GM18499 (cell line): ENCODE results near the gene KCNH2.

ENCODE experiments used
- ATAC-seq: cut with Tn5 transposase; IDR thresholded peaks from one replicate; pipeline ENCODE4 v1.9.1; 2021; ENCODE audit warnings: moderate number of reproducible peaks; ENCODE audit not compliant: insufficient read depth, unreplicated experiment

Gene KCNH2

DNA sequence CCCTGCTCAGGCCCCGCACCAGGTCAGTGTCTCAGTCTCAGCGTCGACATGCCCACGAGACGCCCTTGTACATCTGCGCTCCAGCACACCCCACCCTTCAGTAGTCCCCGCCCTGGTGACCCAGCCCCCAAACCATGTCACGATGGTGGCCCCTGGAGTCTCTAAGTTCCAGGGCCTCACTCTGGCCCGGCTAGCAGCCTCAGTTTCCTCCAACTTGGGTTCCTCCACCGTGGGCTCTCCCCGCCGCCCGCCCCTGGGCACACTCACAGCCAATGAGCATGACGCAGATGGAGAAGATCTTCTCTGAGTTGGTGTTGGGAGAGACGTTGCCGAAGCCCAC lies 27.0 kb downstream of the KCNH2 start:
- ATAC-seq = no peak

DNA sequence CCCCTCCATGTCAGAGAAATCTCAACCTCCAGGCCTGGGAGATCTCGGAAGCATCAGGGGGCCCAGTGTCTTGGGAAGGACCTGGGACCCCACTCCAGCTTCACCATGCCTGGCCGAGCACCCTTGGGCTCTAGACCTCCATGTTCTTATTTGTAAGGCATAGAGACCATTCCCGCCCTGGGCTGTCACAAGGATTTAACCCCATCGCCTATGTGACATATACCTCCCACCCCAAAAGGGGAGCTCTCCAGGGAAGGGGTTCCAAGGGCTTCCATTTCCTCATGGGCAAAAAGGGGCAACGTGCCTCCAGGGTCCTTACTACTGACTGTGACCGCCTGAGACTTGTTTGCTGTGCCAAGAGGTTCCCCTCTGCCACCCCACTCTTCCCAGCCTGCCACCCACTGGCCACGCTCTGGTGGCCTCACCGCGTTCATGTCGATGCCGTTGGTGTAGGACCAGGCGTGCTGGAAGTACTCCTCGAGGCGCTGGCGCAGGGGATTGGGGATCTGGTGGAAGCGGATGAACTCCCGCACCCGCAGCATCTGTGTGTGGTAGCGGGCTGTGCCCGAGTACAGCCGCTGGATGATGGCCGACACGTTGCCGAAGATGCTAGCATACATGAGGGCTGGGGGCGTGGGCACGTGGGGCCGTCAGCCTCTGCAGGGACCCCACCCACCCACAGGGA lies 27.5 kb downstream of the KCNH2 start:
- no peak for ATAC-seq

DNA sequence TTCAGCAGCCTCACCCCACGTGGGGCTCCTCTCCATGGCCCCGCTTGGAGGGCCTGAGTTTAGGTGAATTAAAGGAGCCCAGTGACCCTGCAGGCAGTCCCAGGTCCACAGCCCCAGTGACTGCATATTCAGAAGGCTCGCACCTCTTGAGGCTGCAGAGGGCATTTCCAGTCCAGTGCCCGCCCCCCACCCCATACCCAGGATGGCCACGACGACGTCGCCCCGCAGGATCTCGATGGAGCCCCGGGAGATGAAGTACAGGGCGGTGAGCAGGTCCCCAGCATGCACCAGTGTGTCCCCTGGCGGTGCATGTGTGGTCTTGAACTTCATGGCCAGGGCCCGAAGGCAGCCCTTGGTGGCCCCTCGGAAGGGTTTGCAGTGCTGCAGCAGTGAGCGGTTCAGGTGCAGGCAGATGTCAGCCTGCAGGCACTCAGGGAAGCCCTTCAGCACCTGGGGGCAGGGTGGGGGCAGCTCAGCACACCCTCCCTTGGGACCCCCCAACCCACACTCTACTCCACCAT lies 28.1 kb downstream of the KCNH2 start:
- no peak for ATAC-seq

GRCh38 chr7:150949564-150949963 lies 28.6 kb downstream of the KCNH2 start:
- ATAC-seq = no peak

DNA sequence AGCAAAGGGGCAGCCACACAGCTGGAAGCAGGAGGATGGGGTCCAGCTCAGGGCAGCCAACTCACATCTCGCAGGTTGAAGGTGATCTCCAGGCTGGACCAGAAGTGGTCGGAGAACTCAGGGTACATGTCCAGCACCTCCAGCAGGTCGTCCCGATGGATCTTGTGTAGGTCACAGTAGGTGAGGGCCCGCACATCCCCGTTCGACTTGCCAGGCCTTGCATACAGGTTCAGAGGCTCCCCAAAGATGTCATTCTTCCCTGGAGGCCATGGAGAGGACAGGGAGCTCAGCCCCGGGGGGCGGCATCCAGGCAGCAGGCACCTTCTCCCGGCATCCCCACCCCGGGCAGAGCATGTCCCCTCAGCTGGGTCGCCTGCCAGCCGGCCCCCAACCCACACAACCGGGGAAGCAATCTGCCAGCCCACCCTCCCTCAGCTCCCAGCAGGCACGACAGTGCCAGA lies 29.3 kb downstream of the KCNH2 start:
- ATAC-seq = no peak

DNA sequence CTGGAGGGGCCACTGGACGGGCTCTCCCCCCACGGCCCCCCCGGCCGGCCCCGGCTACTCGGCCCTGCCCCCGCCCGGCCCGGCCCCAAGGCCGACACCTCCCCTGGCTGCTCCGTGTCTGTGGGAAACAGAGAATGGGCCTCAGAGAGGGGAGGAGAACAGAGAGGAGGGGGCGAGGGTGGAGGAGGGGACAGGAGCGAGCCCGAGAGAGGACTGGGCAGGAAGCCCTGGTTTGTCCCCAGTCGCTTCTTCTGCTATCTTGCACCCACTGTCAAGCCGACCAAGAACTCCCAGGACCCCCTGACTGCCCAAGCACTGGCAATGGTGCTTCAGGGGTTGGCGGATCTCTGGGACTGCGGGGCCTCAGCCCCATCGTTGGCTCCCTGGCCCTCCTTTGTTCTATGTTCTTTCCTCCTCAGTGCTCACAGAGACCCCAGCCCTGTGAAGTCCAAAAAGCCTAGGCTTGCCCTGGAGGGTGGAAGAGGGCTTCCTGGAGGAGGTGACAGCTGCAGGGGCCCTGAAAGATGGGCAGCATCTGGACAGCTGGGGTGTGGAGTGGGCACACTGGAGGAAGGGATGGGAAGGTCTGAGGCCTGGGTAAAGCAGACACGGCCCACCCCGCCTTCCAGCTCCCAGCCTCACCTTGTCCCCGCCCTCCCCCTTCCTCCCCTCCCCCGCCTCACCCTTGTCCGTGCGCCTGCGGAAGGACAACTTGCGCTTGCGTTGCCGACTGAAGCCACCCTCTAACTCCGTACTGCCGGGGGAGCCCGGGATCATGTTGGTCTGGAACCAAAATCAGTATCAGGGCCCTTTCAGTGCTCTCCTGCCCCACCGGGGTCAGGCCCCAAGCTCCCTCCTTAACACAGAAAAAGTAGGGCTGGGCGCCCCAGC lies 30.1 kb downstream of the KCNH2 start:
- ATAC-seq = no peak

DNA sequence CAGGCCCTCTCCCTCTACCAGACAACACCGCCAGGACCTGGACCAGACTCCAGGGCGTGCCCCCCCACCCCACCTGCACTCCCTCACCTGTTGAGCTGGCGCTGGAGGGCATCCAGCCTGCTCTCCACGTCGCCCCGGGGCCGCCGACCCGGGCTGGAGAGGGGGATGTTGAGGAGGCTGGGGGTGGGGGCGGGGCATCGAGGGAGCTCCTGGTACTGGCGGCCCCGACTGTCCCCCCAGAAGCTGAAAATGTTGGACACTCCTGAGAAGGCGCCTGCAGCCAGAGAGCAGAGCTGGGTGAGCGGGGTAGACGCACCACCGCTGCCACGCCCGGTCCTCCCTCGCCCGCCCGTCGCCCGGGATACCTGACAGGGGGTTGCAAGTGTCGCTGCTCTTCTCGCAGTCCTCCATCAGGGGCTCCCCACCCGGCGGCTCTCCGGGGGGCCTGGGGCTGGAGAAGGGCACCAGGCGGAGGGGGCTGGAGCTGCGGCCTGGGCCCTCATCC lies 30.8 kb downstream of the KCNH2 start:
- no peak for ATAC-seq

- ATAC-seq = no peak
Measured at GRCh38 chr7:150946421-150947240, 31.5 kb downstream of the KCNH2 start.

- ATAC-seq = no peak
Measured at GRCh38 chr7:150945853-150946420, 32.2 kb downstream of the KCNH2 start.

DNA sequence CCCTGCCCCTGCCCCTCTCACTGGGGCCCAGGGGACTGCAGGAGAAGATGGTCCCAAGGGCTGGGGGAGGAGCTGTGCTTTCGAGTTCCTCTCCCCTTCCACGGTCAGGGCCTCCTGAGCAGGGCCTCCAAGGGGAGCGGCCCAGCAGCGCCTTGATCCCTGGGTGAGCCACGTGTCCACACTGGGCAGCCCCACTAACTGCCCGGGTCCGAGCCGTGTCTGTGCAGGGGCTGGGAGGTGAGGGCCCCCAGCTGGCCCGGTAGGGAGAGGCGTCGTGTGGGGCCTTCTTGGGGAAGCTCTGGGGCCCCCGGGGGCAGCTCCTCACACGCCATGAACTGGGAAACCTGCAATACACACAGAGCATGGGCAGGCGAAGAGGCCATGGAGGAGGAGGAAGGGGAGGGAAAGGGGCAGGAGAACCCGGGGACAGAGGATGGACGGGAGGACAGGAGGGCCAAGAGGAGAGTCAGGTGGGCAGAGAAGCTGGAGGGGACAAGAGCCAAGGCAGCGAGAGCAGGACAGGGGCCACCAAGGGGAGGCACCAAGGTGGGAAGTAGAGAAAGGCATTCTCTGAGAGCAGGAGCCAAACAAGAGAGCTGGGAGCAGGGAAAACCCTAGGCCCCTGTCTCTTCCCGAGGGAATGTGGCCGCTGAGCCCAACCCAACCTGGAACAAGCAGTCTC lies 32.8 kb downstream of the KCNH2 start:
- ATAC-seq = no peak

DNA sequence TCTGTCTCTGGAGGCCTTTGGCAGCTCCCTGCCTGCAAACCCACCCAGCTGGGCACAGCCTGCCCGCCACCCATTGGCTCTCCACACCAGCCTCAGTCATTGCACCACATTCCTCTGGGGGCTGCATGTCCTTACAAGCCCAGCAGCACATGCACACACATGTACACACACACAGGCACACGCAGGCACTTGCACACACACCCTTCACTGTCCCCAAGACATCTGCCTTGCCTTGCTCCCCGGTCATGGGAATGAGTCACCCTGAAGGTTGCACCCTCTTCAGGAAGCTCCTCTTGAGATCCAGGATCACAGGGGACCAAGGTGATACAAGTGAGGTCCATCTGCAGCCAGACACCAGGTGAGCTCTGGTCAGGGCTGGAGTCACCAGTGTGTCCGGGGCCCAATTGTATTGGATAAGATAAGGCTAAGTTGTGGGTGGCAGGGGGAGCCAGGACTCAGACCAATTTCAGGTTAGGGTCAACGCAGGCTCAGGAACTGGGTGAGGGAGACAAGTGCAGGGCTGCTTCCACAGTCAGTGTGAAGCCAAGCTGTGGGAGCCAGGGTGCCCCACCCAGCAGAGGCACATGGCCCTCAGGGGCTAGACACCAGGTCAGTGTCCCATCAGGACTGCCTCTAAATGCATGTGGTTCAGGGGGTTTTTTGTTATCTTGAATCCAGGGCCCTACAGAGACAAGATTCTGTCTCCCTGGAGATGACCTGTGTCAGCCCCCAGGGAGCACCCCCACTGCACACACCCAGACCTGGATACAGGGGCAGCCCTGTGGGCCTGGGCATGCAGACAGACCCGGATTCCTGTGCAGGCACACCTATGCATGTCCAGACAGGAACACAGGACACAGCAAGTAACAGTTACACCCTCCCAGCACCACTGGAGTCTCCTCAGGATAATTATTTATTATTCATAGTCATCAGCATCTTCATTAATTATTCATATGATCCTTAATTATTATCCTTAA lies 33.8 kb downstream of the KCNH2 start:
- ATAC-seq = no peak

DNA sequence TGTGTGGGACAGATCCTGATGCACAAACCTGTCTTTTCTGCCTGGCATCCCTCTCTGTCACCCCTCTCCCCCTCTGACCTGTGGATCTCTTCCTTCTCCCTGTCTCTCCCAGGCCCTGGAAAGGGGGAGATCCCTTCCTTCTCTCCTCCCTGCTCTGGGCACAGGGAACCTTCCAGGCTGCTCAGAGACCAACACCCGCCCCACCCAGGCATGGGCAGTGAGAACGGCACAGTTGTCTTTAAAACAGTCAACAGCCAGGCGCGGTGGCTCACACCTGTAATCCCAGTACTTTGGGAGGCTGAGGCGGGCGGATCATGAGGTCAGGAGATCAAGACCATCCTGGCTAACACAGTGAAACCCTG lies 34.7 kb downstream of the KCNH2 start:
- no peak for ATAC-seq

GRCh38 chr7:150942591-150943452 lies 35.3 kb downstream of the KCNH2 start:
- no peak for ATAC-seq

- ATAC-seq = no peak
Measured at GRCh38 chr7:150942001-150942590, 36.0 kb downstream of the KCNH2 start.

- ATAC-seq = no peak
Measured at GRCh38 chr7:150941351-150942000, 36.6 kb downstream of the KCNH2 start.

DNA sequence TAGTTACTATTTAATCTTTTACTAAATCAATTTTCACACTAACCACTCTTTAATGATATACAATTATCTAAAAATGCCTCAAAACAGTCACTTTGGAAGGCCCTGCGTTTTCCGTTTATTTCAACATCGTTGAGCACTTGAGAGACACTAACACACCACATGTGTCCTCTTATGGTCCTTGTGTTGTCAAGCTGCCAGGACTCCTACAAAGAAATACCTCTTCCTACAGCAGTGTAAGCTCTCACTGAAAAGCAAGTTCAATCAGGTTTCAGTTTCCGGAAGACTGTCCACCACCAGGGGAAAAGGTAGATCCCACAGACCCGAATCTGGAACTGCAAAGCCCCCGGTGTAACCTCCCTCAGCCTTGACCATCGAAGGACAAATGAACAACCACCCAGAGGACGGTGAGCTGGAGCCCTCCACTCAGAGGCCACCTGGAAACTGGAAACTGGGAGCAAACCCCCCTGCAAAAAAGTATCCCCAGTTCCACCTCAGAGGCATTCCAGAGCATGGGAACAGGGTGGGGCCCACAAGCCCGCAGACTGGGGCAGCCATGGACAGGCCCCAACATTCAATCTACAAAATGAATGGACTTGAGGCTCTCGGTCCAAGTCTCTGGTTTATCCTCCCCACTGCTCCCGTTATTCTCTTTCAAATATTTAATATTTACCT lies 37.6 kb downstream of the KCNH2 start:
- ATAC-seq = no peak
